Measurements from ENCODE around the gene PET100.
A peak's percentile ranks its signal among the peaks of the same experiment; 100 is the strongest.

PET100 gene, protein sequence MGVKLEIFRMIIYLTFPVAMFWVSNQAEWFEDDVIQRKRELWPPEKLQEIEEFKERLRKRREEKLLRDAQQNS

DNA sequence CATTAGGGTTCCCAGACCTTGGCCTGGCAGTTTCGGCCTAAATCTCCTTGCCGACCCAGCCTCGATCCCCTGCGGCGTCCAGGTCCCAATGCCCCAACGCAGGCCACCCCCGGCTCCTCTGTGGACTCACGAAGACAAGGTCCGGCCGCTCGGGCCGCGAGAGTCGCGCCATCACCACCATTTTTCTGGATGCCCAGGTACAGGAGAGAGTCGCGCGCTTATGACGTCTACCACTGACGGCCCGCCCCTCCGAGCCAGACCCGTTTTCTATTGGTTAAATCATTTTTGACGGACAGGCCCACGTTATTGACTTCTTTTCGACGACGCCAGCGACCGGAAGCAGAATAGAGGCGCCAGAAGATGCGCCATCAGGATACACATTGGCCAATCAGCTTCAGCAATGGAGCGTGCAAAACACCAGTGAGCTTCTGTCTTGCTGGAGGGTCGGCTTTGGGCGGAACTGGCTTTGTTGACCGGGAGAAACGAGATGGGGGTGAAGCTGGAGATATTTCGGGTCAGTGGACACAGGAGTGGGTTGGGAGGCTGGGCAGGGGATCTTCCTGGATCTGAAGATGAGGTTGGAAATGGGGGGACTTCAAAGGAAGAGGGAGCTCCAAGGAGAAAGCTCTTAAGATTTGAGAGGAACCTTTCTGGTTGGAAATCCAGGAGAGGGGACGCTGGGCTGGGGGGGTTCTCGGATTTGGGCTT lies at the start of gene PET100, which contains the start of gene XAB2:
Gene PET100, plus strand, starts transcription at position 447 of the 708 bp plus-strand sequence. Its CDS starts 41 bp downstream, at position 488.
Gene XAB2, minus strand, starts transcription at position 199 of the 708 bp plus-strand sequence. Its CDS starts 18 bp downstream, at position 181.
- peak; percentile 94 for DNase-seq

DNA sequence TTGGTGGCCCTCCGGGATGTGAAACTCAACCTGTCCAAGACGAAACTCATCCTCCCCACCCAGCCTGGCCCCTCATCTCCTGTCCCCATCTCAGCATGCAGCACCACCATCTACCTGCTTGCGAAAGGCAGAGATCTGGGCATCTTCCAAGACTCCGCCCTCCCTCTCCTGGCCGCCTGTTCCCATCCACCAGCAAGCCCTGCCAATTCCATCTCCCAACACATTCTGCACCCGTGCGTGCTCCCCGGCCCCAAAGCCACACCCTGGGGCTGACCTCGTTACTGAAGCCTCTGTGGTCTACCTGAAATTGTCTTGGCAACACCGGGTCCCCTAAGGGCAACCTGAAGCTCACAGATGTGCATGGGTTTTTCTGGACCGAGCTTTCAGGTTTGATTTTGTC lies 47.1 kb upstream of the PET100 start:
- no peak for DNase-seq

DNA sequence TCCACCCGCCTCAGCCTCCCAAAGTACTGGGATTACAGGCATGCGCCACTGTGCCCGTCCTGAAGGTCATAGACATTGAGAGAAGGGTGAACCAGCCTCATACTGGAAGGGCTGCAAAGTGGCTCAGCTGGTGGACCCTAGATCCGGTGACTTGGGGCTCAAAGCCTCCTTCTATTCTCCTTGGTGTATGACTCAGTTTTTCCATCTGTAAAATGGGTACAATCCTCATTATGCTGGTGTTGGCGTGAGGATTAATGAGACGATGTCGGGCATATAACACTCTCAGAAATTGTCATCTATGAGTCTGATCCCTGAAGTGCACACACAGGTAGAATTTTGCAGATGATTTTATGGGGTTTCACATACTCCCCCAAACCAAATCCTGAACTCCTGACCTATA lies 39.8 kb upstream of the PET100 start:
- DNase-seq: no peak

DNA sequence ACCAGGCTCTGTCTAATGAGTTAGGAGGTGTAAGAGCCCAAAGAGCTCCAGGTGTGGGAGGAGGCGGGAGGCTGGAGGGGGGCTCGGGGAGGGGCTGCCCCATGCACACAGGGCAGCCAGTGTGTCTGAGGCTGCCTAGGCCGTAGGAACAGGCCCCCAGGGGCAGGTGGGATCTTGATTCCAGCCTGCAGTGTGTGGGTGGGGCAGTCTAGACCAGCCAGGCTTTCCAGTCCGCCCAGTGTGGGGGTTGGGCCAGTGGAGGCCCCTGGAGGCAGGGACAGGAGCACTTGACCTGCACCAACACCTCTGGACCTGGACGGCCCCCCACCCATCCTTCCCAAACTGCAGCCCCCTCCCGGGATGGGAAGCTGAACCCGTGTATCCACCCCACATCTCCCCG lies 39.3 kb upstream of the PET100 start:
- no peak for DNase-seq

DNA sequence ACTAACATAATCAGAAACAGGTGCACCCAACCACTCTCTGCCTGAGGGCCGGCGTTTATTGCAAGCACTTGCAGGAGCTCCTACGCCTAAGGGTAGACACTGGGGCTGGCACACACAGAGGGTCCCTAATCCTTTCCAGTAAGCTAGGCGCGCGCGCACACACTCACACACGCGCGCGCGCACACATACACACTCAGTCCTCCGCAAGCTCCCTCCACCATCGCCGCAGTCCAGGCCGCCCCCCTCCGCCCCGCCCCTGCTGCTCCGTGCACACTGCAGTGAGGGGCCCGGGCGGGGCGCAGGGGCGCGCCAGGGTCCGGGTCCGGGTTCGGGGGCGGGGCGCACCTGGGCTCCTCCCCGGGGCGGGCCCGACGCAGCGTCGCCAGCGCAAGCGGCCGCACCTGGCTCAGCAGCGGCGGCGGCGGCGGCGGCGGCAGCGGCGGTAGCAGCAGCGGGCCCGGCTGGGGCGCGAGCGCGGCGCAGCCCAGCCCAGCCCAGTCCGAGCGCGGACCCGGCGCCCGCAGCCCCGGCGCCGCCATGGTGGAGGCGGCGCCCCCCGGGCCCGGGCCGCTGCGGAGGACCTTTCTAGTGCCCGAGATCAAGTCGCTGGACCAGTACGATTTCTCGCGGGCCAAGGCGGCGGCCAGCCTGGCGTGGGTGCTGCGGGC lies 34.0 kb upstream of the PET100 start, which contains the start of gene CAMSAP3:
Gene CAMSAP3, plus strand, starts transcription at position 398 of the 668 bp plus-strand sequence. Its CDS starts 140 bp downstream, at position 538.
- peak; percentile 66 for DNase-seq

DNA sequence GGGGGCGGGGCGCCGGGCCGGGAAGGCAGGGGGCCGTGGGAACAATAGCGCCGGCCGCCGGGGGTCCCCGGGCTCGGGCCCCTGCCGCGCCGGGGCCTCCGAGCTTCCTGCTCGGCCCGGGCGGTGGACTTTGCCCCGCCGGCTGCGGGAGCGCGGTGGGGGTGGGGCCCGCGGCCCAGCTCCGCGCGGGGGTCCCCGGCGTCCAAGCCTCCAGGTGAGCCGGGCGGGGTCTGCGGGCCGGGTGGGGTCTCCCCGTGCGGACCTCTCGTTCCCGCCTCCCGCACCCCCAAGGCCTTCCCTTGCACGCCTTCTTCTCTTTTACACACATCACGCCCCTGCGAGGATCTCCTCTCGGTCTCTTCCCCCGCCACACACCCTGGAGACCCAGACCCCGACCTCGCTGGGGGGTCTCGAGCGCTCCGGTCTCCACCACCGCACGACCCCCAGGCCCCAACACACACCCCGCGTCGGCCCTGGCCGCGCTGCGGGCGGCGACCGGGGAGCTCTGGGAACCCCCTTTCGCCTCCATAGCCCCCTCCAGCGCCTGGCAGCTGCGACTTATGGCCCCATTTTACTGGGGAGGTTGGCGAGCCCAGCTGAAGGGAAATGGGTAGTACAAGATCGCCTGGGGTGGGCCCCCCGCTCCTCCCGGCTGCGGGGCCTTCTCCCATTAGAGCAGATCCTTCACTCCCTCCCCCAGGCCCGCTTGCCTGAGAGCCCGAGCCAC lies 33.2 kb upstream of the PET100 start:
- DNase-seq: no peak

DNA sequence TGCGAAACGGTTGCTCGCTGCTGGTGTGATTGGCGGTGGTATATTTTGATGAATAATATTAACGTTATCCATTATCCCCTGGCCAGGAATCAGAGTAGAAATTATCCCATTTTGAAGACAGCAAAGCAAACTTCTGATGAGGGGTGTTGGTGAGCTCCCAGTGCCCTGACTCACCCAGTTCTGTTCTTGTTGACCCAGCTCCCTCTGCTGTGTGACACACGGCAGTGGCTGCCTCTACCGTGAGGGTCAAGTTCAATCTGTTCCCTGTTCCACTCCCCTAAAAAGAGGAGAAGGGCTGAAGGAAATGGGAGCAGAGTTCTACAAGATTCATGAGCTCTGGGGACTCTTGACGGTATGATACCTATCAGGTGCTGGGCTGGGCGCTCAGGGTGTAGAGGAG lies 31.9 kb upstream of the PET100 start:
- no peak for DNase-seq

DNA sequence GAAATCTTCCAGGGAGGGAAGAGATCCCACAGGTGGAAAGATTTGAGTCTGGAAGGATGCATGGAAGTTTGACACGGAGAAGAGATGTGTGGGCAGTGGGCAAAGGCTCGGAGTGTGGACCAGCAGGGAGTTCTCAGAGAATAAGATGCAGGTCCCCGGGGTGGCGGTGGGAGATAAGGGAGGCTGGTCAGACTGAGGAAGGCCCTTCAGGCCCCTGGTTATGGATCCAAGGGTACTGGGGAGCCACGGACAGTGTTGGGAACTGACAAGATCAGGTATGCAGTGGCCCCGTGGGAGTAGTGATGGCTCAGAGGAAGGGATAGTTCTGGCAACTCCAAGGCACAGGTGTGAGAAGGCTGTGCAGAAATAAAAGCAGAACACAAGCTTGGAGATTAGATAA lies 31.4 kb upstream of the PET100 start:
- DNase-seq: no peak

DNA sequence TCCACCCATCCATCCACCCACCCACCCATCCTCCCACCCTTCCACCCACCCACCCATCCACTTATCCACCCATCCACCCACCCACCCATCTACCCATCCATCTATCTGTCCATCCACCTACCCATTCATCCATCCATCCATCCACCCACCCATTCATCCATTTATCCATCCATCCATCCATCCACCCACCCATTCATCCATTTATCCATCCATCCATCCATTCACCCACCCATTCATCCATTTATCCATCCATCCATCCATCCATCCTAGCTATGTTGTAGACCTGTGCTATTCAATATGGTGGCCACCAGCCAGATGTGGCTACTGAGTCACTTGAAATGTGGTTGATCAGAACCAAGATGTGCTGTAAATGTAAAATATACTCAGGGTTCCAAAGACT lies 28.9 kb upstream of the PET100 start:
- no peak for DNase-seq

DNA sequence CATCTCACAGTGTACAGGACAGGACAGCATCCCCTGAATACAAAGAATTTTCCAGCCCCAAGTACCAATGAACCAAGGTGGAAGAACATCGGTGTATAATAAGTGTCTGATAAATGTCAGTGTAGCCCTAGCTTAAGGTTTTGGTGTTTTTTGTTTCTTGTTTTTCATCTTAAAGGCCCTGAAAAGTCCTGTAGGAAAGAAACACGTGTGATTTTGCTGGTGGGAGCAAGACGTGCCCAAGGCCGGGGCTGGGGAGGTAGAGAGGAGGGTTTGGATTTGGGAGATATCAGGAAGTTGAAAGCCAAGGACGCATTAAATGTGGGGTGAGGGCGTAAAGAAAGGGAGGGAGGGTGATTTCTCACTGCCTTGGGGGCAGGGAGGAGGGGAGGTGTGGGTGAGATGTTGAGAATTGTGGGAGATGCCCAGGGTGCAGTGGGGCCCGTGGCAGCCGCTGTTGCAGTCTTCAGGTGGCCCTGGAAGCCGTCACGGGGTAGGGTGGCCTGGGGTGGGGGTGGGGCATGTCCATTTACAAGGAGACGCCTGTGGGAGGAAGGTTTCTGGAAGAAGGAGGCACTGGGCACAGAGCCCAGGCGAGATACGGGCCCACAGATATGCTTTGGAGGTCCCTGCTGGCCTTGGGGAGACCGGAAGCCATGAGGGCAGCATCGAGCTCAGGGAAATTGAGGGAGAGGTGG lies 27.2 kb upstream of the PET100 start:
- no peak for DNase-seq

DNA sequence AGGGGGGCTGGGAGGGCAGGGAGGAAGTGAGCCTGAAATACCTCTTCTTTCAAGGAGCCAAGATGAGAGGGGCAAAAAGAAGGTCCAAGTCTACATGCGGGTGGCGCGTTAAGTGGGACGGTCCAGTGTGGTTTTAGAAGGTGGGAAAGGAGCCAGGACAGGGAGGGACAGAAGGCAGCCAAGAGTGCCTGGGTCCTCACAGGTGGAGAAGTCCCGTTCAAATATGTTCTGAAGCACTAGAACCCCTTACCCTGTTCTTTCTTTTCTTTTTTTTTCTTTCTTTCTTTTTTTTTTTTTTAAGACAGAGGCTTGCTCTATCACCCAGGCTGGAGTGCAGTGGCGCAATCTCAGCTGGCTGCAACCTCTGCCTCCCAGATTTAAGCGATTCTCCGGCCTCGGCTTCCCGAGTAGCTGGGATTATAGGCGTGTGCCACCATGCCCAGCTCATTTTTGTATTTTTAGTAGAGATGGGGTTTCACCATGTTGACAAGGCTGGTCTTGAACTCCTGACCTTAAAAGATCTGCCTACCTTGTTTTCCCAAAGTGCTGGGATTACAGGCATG lies 26.6 kb upstream of the PET100 start:
- no peak for DNase-seq

DNA sequence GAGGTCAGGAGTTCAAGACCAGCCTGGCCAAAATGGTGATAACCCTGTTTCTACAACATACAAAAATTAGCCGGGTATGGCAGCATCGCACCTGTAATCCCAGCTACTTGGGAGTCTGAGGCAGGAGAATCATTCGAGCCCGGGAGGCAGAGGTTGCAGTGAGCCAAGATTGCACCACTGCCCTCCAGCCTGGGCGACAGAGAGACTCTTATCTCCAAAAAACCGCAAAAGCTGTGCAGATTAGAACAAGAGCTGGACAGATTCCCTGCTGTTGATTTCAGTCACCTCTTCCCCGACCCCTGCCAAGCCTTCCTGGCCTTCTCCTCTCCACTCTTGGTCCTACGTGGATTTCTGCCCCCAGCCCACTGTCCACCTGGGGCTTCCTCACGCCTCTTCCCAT lies 25.7 kb upstream of the PET100 start:
- DNase-seq: no peak

DNA sequence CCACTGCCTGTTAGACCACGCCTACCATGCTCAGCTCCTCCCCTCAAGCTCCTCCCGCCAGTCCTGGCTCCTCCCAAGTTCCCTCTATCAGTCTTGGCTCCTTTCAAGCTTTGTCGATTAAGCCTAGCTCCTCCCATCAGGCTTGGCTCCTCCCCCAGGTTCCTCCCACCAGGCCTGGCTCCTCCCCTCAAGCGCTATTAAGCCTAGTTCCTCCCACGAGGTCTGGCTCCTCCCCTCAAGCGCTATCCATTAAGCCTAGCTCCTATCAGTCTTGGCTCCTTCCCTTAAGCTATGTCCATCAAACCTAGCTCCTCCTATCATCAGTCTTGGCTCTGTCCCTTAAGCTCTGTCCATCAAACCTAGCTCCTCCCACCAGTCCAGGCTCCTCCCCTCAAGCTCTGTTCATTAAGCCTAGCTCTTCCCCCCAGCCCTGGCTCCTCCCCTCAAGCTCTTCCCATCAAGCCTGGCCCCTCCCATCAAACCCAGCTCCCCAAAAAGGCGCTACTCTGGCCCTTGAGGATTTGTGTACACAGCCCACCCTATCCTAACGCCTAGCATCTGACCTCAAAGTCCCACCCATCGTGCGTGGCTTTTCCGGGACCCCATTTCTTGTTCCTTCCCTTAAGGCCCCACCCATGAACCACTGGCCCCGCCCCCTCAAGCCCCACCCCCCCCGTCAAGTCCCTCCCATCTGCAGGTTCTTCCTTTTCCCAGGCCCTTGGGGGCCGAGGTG lies 23.9 kb upstream of the PET100 start:
- DNase-seq: peak; percentile 68

DNA sequence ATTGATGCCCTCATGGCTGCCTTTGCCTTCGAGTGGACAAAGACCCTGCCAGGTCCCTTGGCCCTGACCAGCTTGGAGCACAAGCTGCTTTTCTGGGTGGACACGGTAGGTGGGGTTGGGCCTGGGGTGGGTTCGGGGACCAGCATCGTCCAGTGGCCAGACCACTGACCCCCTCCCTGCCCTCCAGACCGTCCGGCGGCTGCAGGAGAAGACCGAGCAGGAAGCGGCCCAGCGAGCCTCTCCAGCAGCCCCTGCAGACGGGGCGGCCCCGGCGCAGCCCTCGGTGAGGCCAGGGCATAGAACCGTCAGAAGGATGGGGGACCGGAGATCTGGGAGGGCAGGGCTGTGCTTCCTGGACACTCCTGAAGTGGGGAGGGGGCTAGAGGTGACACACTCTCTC lies 23.3 kb upstream of the PET100 start:
- no peak for DNase-seq

DNA sequence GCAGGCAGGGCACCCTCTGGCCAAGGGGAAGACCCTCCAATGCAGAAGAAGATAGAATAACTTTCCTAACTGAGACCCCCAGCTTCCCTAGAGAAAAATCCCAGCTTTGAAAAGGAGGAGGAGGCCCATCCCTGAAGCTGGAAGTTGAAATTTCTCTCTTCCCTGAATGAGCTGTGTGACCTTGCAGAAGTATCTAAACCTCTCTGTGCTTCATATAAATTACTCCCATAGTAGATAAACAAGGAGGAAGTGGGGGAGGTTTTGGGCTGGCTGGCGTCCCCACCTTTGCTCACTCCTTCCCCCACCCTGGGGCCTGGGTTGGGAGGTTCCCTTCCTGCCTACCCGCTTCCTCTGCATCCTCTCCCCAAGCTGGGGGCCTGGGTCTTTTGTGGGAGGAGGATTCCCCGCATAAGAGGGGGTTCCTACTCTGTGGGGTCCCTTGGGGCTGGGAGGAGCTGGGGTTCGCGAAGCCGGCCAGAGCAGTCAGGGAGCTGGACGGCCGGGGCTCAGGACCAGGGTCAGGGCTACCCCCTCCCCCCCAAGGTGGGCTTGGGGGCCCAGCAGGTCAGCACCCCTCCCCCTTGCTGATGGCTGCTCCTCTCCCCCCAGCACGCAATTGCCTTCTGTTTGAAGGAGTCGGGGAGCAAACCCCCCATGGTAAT lies 22.2 kb upstream of the PET100 start:
- DNase-seq: no peak

DNA sequence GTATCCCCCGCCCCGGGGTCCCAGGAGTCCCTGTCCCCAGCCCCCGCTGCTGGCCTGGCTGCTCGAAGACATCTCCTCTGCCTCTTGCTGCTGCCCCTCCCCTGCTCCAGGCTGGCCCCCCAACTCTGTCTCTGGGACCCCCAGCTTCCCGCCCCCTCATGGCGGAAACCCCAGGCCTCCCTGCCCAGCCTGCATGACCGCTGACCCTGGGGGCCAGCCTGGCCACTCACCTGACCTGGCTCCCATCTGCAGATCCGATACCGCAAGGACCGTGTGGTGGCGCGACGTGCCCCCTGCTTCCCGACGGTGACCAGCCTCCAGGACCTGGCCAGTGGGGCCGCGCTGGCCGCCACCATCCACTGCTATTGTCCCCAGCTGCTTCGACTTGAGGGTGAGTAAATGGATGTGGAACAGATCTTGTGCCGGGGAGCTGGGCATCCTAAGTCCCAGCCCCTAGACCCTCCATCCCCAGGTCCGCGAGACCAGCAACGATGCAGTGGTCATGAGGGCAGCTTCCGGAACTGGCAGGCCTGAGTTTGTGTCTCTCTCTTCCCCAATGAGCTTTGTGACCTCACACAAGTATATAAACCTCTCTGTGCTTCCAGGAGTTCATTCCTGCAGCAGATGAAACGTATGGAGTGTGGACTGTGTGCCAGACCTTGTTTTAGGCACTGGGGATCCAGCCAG lies 21.6 kb upstream of the PET100 start:
- no peak for DNase-seq

DNA sequence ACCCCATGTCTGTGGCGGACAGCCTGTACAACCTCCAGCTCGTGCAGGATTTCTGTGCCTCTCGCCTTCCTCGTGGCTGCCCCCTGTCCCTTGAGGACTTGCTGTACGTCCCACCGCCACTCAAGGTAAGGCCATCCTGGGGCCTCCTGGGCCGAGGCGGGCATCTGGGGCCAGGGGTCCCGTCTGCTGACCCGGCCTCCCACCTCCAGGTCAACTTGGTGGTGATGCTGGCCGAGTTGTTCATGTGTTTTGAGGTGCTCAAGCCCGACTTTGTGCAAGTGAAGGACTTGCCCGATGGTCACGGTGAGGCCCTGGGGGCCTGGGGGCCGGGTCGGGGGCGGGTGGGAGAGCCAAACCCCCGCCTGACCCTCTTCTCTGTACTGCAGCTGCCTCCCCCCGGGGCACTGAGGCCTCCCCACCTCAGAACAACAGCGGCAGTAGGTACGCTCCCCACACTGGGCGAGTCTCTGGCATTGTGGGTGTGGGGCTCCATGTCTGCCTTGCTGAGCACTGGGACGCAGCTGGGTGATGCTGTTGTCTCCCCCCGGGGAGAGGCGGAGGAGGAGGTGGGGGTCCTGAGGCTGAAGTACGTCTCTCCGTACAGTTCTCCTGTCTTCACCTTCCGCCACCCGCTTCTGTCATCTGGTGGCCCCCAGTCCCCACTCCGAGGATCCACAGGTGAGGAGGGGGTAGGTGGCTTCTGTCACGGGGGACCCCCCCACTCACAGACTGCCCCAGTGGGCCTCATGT lies 18.9 kb upstream of the PET100 start:
- no peak for DNase-seq

DNA sequence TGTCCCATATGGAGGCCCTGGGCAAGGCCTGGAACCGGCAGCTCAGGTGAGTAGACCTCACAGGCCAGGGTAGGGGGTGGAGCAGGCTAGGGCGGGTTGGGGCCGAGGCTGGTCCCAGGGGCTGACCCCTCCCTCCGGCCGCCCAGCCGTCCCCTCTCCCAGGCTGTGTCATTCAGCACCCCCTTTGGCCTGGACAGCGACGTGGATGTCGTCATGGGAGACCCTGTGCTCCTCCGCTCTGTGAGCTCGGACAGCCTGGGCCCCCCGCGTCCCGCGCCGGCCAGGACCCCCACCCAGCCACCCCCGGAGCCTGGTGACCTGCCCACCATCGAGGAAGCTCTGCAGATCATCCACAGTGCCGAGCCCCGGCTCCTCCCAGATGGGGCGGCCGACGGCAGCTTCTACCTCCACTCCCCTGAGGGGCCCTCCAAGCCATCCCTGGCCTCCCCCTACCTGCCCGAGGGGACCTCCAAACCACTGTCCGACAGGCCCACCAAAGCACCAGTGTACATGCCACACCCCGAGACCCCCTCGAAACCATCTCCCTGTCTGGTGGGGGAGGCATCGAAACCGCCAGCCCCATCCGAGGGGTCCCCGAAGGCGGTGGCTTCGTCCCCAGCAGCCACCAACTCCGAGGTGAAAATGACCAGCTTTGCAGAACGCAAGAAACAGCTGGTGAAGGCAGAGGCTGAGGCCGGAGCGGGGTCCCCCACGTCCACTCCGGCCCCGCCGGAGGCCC lies 17.9 kb upstream of the PET100 start:
- no peak for DNase-seq

Data from stimulated activated CD8-positive, alpha-beta memory T cell treated with anti-CD3 and anti-CD28 coated beads, Interleukin-4, amount 100 ng/mL, for 48 hours (primary cell).